GM18951 (cell line): Measurements from ENCODE around the gene RXRA.

Source experiments
- POLR2A ChIP-seq: IDR thresholded peaks from 4 replicates; pipeline ENCODE4 v1.6.1; 2011; ENCODE audit warnings: mild to moderate bottlenecking; ENCODE audit not compliant: insufficient read length, insufficient read depth; ENCODE audit errors: extremely low read depth
- in situ Hi-C: fragments of 300-500 bp; cut with MboI; formaldehyde crosslinking; loops from one replicate; pipeline ENCODE4 v1.12.0; 2022; ENCODE audit warnings: low sequenced_read_pairs, mixed read lengths, inconsistent platforms; ENCODE audit not compliant: unreplicated experiment

Gene RXRA

DNA sequence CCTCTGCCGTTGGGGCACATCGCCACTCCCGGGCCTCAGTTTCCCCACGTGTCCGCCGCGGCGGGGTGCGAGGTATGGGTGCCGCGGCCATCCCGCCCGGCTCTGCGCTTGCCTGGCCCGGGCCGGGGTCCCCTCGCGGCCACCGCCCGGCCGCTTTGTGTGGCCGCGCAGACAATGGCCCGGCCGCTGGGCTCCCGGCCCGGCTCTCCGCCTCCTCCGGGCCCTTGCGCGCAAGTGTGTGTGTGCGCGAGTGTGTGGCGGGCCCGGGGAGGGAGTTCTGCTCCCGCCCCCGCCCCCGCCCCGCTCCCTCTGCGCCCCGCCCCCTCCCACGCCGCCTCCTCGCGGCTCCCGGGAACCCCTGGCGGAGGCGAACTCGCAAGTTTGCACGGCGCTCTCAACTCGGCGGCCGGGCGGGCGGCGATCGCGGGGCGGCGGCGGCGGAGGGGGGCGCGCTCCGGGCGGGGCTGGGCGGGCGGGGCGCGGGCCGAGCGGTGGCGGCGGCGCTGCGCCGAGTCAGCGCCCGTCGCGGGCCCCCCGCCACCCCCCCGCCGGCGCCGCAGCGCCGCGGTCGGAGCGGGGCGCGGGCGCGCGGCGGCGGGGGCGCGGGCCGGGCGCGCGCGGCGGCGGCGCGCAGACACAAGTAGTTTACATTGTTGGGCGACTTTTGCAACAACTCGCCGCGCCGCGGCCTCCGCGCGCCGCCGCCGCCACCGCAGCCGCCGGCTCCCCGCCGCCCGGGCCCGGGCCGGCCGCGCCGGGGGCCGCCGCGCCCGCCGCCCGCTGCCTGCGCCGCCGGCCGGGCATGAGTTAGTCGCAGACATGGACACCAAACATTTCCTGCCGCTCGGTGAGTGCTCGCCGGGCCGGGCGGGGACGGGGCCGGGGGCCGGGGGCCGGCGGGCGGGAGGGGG lies at the start of gene RXRA:
Gene RXRA (plus strand): TSS at position 643 of the 911 bp plus-strand sequence. CDS start 177 bp downstream, at position 820.
- in situ Hi-C loops: no loop called here
- no peak for TF ChIP-seq POLR2A

DNA sequence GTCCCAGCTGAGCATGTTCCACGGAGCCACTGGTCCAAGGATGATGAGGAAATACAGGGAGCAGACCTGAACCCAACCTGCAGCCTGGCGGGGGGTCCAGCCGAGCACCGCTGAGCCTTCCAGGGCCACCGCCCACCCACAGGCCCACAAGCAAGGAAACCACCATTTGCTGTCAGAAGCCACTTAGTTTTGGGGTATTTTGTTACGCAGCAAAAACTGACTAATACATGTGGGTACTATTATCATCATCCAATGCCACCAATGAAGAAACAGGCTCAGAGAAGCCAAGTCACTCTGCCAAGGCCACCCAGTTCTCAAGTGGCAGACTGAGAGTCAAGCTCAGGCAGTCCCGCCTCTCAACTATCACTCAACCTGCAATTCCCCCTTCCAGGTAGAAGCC lies 48.0 kb upstream of the RXRA start:
- no peak for TF ChIP-seq POLR2A
- in situ Hi-C loops: no loop called here

DNA sequence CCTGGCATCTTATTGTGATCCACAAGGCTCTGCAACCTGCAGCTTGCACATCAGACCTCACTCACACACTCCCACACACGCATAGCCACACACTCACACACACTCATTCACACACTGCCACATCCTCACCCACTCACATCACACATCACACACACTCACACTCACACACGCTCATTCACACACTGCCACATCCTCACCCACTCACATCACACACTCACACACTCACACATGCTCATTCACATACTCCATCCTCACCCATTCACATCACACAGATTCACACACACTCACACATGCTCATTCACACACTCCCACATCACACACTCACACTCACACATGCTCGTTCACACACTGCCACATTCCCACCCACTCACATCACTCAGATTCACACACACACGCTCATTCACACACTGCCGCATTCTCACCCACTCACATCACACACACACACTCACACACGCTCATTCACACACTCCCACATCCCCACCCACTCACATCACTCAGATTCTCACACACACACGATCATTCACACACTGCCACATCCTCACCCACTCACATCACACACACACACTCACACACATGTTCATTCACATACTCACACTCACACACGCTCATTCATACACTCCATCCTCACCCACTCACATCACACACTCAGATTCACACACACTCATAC lies 47.1 kb upstream of the RXRA start:
- in situ Hi-C loops: no loop called here
- no peak for TF ChIP-seq POLR2A

DNA sequence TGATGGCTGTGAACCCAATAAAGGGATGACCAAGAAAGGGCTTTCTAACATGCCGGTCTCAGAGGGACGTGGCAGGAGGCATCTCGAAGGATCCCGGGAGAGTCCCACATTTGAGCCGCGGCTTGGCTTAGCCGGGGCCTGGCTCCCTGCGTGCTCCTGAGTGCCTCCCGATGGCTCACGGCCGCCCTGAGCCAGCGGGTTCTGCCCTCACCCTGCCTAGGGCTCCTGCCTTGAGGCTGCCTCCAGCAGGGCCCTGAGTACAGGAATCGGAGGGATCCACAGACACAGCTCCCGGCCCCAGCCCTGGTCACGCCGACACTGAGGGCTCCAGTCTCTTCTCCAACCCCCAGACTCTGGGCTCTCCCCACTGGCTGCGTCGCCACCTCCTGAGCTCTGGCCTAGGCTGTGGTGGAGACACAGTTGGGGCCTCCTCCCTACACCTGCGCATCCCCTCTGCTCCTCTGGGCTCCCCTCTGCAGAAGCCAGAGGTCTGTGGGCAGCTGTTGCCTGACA lies 44.1 kb upstream of the RXRA start:
- in situ Hi-C loops: no loop called here

DNA sequence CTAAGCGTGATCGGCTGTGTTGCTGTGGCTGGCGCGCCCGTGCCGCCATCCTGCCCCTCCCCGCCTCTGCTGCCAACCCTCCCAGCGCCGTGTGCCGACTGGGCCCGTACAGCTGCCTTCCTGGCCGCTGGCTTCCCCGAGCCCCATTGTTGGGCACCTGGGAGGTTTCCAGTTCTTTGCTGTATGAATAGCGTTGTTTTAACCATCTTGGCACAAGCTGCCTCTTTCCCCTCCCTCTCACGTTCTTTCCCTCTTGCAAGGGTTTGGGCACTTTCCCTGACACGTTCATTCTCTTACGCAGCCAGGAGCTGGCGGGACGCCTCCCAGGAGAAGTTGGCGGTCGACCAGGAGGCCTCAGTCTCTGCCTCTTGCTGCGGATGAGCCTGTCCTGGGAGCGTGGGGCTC lies 43.1 kb upstream of the RXRA start:
- in situ Hi-C loops: no loop called here

More for the DNA sequence above, 44.1 kb upstream of the RXRA start:
- TF ChIP-seq POLR2A: no peak

DNA sequence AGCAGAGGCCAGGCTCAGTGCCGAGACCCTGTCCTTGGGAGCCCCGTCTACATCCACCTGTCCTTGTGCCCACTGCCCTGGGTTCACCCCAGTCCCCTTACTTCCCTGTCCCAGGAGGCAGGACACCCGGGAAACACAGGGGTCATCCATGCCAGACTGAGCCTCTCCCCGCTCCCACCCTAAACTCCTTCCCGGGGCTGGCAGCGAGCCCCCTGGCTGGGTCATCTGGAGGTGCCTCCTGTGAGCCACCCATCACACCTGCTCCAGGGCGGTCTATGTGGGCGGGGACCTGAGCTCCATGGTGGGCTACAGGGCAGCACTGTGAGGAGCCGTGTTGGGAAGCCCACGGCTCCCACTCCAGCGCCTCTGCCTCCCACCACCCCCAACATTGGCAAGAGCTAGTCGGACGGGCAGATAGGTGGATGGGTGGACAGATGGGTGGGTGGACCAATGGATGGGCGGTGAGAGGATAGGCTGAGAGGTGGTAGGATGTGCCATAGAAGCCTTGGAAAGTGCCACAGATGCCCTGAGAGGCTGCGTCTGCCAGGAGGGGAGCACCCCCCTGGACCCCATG lies 42.5 kb upstream of the RXRA start:
- in situ Hi-C loops: no loop called here

More for the DNA sequence above, 43.1 kb upstream of the RXRA start:
- no peak for TF ChIP-seq POLR2A

DNA sequence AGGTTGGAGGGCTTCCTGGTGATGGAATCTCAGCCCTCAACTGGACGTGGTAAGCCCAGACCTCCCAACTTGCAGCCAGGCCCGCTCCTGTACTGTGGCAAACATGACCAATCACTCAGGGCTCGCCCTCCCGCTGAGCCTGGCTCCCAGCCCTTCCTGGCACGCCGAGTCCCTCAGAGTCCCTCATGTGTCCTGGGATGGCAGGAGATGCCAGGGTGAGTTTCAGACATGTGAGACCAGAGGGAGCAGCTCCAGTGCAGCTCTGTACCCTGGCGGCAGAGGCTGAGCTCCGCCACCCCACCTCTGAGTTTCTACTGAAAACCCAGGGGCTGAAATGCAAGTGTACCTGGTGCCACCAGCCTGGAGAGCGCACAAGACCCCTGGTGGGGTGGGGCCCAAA lies 42.0 kb upstream of the RXRA start:
- in situ Hi-C loops: no loop called here
- TF ChIP-seq POLR2A: no peak

More for the DNA sequence above, 42.5 kb upstream of the RXRA start:
- TF ChIP-seq POLR2A: no peak

DNA sequence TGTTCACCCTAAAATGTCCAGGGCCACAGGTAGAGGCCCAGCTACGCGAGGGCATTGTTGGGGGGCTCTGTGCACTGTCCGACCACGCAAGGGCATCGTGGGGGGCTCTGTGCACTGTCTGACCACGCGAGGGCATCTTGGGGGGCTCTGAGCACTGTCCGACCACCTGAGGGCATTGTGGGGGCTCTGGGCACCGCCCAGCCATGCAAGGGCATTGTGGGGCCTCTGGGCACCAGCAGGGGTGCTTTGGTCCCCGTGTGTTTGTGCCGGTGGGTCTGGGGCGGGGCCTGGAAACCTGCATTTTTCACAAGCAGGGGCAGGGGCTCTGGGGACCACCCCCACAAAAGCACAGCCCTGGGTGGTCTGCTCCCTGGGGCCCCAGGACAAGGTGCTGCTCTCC lies 41.5 kb upstream of the RXRA start:
- in situ Hi-C loops: no loop called here
- no peak for TF ChIP-seq POLR2A

DNA sequence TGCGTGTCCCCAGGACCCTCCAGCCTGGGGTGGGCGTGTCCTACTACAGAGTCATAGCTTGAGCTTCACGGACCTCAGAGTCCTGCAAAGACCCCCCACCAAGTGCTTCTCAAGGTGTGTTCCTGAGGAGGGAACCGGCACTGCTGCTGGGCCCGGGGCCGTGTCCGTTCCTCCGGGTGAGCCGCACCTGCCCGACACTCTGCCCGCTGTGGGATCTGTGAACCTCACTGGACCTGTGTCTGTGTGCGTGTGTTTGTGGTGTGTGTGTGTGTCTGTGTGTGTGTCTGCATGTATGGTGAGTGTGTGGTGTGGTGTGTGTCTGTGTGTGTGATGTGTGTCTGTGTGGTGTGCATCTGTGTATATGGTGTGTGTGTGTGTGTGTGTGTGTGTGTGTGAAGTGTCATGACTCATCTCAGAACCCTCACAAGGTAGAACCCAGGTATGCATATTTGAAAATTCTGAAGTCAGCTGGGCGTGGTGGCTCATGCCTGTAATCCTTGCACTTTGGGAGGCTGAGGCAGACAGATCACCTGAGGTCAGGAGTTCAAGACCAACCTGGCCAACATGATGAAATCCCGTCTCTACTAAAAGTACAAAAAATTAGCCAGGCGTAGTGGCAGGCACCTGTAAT lies 40.9 kb upstream of the RXRA start:
- in situ Hi-C loops: no loop called here
- no peak for TF ChIP-seq POLR2A

DNA sequence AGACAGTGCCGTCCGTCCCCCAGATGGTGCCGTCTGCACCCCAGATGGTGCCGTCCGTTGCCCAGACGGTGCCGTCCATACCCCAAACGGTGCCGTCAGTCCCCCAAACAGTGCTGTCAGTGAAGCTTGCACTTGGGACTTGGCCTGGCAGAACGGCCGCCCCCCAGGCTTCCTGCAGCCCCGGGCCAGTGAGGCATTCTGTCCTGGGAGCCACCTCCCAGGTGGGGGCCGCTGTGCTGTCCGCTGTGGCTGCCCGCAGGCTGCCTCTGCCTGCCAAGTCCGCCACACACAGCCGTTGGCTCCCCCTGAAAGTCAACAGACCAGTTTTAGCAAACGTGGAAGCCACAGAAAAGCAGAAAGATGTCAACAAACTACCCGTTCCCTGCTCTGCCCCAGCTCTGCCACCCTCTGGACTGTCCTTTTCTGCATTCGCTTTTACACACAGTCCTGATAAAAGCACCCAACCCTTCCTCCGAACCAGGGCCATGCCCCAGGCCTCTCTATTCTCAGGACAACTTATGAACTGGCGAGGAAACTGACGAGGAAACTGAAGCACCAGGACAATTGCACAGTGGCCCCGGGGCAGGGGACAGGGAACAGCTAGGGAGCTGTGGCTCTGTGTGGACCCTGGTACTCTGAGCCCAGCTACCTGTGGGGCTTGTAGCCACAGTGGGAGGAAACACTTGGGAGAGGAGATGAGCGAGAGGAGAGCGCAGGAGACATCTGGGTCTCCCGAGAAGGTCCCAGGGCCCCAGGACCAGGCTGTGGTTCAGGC lies 39.6 kb upstream of the RXRA start:
- TF ChIP-seq POLR2A: no peak
- in situ Hi-C loops: no loop called here

DNA sequence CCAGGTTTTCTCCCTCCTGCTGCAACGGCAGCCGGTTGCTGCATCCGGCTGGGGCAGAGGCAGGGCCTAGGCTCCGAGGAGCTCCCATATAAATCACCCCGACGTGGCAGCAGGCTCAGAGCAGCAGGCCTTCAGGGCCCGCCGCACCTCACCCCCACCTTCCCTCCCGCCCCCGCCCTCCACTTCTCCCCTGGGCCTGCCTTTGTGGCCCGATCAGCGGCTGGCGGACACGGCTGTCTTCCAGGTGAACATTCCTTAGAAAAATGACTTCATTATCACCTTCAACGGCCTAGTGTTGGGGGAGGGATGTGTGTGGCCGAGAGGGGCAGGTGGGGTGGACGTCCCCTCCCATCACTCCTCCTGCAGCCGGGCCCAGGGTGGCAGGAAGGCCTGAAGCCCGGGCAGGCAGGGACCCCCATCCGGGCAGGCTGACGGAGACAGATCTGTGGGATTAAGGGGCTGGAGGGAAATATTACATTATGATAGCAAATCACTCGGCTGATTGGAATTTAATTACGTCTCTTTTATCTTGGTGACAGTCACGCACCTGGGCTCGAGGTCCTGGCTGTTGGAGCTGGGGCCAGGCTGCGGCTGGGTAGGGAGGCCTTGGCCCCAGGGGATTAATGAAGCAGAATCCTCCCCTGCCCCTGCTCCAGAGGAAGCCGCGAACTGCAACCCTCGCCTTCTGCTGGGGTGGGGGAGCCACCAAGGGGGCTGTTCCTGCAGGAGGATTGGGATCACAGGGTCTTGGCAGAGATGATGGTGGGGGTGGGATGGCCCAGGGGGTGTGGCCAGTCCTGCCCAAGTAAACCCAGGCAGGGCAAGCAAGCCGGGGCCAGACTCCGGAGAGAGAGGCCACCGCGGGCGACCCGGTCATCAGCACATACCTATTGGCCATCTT lies 38.4 kb upstream of the RXRA start:
- in situ Hi-C loops: no loop called here
- TF ChIP-seq POLR2A: no peak
